Sigmoid colon (tissue), 7 donors: ENCODE data around the gene POU6F2. TPM values are rescaled to one million over a fixed set of nuclear protein-coding genes. Genes with fewer than 3 reads are reported as not detected.

ENCODE experiments used
- DNase-seq: peaks from one replicate; pipeline ENCODE4 v3.0.0-alpha.2; 2019
- H3K27ac ChIP-seq, 4 donors: fragments of 200-600 bp; sonication (generic); one replicate each; pipeline ENCODE4 v1.5.1; 2016 to 2019; ENCODE audit warnings: mild to moderate bottlenecking in 1 of 4
- H3K27me3 ChIP-seq, 3 donors: fragments of 200-600 bp; sonication (generic); one replicate each; pipeline ENCODE4 v1.5.1; 2019; ENCODE audit warnings: mild to moderate bottlenecking in 1 of 3
- H3K36me3 ChIP-seq, 4 donors: fragments of 200-600 bp; sonication (generic); one replicate each; pipeline ENCODE4 v1.5.1; 2016 to 2019
- H3K4me1 ChIP-seq, 4 donors: fragments of 200-600 bp; sonication (generic); one replicate each; pipeline ENCODE4 v1.5.1; 2017 to 2019
- H3K4me3 ChIP-seq, 4 donors: fragments of 200-600 bp; sonication (generic); one replicate each; pipeline ENCODE4 v1.5.1; 2017 to 2019; ENCODE audit warnings: mild to moderate bottlenecking in 2 of 4, moderate library complexity in 1 of 4
- H3K9me3 ChIP-seq, 4 donors: fragments of 200-600 bp in 3 of 4; sonication (generic) in 3 of 4; one replicate each; pipeline versions ENCODE4 v1.5.1 to v1.6.1; 2013 to 2019
- EP300 ChIP-seq, 4 donors: sonication (generic); formaldehyde crosslinking; IDR thresholded peaks; one replicate each; pipeline ENCODE4 v1.6.1; 2017; ENCODE audit warnings: antibody characterized with exemption in 4 of 4
- POLR2A ChIP-seq, 2 donors: fragments of 450-650 bp; IDR thresholded peaks; one replicate each; pipeline ENCODE4 v1.6.1; 2016; ENCODE audit warnings: antibody characterized with exemption in 2 of 2, mild to moderate bottlenecking in 2 of 2, moderate library complexity in 2 of 2
- POLR2AphosphoS5 ChIP-seq, 4 donors: sonication (generic); formaldehyde crosslinking; IDR thresholded peaks; one replicate each; pipeline ENCODE4 v1.6.1; 2017; ENCODE audit warnings: antibody characterized with exemption in 4 of 4
- WGBS, 2 donors: extraction: QIAGEN DNeasy Blood & Tissue Kit; methylation state at CpG; one replicate each; pipeline ENCODE4 v1.1.7; 2013; 5-methylcytosine and 5-hydroxymethylcytosine counted together
- intact Hi-C: fragments of 100-400 bp; cut with DNase I; formaldehyde crosslinking; loops from one replicate; pipeline ENCODE4 v1.15.1; 2023
- polyA plus RNA-seq, 3 donors: library from polyadenylated mRNA; stranded (reverse); fragments of 200-250 nt; gene quantifications; one replicate each; pipeline ENCODE4 v1.2.3, GENCODE V29; 2013
- total RNA-seq, 4 donors: library from RNA; depleted of rRNA; stranded (reverse); fragments of >200 nt; gene quantifications; one replicate each; pipeline ENCODE4 v1.1.0, GENCODE V29; 2016
- TF ChIP-seq, protein P1 (sequence below), 4 experiments: fragments of 450-650 bp in 3 of 4; fragments of 200-600 bp in 1 of 4; IDR thresholded peaks; one replicate each; pipeline ENCODE4 v1.5.1; 2016 to 2019; ENCODE audit warnings: antibody characterized with exemption in 4 of 4, mild to moderate bottlenecking in 3 of 4, moderate library complexity in 2 of 4
- donor health status: healthy with polysubstance abuse.
- donor health status: Bipolar disorder and iron deficiency.
- donor health status: healthy.

The POU6F2 gene
- total and polyA plus RNA-seq, 7 donors: 0.04 TPM; not detected in 6

DNA sequence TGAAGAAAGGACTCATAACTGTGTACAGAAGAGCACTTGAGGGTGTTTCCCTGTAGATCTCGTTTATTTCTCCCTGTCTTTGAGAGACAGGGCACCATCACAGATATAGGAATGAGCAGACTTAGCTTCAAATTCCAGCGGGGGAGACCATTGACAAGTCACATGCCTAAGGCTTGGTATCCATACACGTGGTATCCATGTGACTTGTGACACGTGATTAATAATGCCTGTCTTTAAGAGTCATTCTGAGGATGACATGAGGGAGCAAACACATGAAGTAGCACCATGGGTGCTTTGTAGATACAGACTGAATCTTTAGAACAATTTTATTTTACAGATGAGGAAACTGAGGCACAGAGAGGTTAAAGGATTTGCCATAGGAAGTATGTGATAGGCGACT is 292.3 kb downstream of the POU6F2 start:
- WGBS, 2 donors: 78 to 89% methylated on average over 5 of the region's 5 CpGs
- no peak overlapping the region for H3K27ac ChIP-seq
- no peaks in the 10 kb centered on the region for H3K36me3 ChIP-seq
- TF ChIP-seq EP300 (IDR thresholded peaks at IDR 0.05): no peak
- H3K27me3 ChIP-seq: no peaks in the 10 kb centered on the region
- H3K9me3 ChIP-seq: no peaks in the 10 kb centered on the region
- peaks cover 0 to 8% (median 0%) of the 10 kb centered on the region in 4 donors for H3K4me1 ChIP-seq
- DNase-seq: no peak
- no peak overlapping the region for H3K4me3 ChIP-seq
- intact Hi-C loops: no loop called here

DNA sequence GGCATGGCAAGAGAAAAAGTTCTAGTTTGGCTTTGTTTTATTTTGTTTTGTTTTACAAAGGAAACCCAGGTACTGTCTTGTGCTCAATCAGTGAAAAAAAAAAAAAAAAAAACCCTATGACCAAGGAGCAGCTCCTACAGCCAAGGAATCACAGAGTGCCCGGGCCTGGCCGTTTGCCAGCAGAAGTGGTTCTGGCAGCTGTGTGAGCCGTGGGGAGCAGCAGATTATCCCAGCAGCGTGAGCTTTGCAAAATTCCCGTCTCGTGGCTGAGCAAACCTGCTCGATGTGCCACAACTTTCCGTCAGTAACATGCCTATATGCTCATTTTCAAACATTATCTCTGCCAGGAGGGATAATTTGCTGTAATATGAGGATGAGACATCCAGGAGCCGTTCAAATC is 293.7 kb downstream of the POU6F2 start:
- whole genome bisulfite sequencing, 2 donors: 21 to 50% methylated on average over 9 of the region's 9 CpGs
- TF ChIP-seq POLR2A (IDR thresholded peaks at IDR 0.05) (no peak), EP300 (IDR thresholded peaks at IDR 0.05) (no peak), POLR2AphosphoS5 (IDR thresholded peaks at IDR 0.05) (no peak)
- TF ChIP-seq, protein P1, sequence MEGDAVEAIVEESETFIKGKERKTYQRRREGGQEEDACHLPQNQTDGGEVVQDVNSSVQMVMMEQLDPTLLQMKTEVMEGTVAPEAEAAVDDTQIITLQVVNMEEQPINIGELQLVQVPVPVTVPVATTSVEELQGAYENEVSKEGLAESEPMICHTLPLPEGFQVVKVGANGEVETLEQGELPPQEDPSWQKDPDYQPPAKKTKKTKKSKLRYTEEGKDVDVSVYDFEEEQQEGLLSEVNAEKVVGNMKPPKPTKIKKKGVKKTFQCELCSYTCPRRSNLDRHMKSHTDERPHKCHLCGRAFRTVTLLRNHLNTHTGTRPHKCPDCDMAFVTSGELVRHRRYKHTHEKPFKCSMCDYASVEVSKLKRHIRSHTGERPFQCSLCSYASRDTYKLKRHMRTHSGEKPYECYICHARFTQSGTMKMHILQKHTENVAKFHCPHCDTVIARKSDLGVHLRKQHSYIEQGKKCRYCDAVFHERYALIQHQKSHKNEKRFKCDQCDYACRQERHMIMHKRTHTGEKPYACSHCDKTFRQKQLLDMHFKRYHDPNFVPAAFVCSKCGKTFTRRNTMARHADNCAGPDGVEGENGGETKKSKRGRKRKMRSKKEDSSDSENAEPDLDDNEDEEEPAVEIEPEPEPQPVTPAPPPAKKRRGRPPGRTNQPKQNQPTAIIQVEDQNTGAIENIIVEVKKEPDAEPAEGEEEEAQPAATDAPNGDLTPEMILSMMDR (IDR thresholded peaks at IDR 0.05): no peak

DNA sequence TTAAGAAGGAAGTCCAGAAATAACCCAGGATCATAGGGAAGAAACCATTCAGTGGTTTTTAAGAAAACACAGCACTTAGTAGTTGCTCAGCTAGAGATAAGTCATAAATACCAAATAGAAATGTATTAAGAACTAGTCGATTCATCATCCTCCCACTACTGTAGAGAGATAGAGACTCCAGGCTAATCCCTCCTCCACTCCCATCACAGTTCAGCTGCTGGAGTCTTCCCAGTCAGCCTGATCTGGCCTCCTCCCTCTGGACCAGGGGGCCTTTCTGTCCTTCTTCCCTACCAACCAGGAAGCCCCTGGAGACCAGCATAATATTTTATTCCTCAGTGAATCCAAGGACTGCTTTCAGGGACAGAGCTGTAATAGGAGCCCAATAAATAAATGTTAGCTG is 294.4 kb downstream of the POU6F2 start:
- intact Hi-C loops: no loop called here
- no peaks in the 10 kb centered on the region for H3K27me3 ChIP-seq
- 81 to 92% methylated on average over 1 of the region's 1 CpG for WGBS, 2 donors

More for the DNA sequence above, 293.7 kb downstream of the POU6F2 start:
- DNase-seq: peak; percentile 82
- H3K27ac ChIP-seq: no peak overlapping the region
- no peak overlapping the region for H3K4me3 ChIP-seq
- peaks cover 0 to 8% (median 0%) of the 10 kb centered on the region in 4 donors for H3K4me1 ChIP-seq
- H3K9me3 ChIP-seq: no peaks in the 10 kb centered on the region
- intact Hi-C loops: no loop called here
- no peaks in the 10 kb centered on the region for H3K27me3 ChIP-seq
- no peaks in the 10 kb centered on the region for H3K36me3 ChIP-seq

DNA sequence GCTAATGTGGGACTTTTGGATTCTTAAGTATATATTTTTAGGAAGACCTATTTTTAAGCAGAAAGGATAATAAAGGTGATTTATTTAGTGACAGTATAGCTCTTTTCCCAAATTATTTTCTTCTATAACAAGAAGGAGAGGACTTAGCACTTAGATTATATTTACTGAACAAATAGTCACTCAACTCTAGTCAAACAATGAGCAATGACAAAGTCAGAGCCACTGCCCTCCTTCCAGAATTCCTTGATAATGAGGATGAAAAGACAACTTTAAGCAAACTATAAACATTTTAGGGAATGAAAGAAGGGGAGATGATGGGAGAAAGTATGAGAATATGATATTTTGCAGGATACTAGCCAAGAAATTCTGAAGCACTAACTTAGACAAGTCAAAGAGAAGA is 295.0 kb downstream of the POU6F2 start:
- Histone ChIP-seq H3K4me3 (no peak overlapping the region), H3K36me3 (no peaks in the 10 kb centered on the region), H3K9me3 (no peaks in the 10 kb centered on the region), H3K27ac (no peak overlapping the region), H3K4me1 (peaks cover 0 to 8% (median 0%) of the 10 kb centered on the region in 4 donors), H3K27me3 (no peaks in the 10 kb centered on the region)
- TF ChIP-seq, protein P1 (IDR thresholded peaks at IDR 0.05): no peak
- TF ChIP-seq EP300 (IDR thresholded peaks at IDR 0.05) (no peak), POLR2AphosphoS5 (IDR thresholded peaks at IDR 0.05) (no peak), POLR2A (IDR thresholded peaks at IDR 0.05) (no peak)
- intact Hi-C loops: no loop called here
- no peak for DNase-seq

More for the DNA sequence above, 294.4 kb downstream of the POU6F2 start:
- no peak overlapping the region for H3K27ac ChIP-seq
- H3K36me3 ChIP-seq: no peaks in the 10 kb centered on the region
- no peak overlapping the region for H3K4me3 ChIP-seq
- no peaks in the 10 kb centered on the region for H3K9me3 ChIP-seq
- no peak for TF ChIP-seq POLR2AphosphoS5 (IDR thresholded peaks at IDR 0.05)
- no peak for TF ChIP-seq POLR2A (IDR thresholded peaks at IDR 0.05)
- TF ChIP-seq EP300 (IDR thresholded peaks at IDR 0.05): no peak
- TF ChIP-seq, protein P1 (IDR thresholded peaks at IDR 0.05): no peak
- peaks cover 0 to 8% (median 0%) of the 10 kb centered on the region in 4 donors for H3K4me1 ChIP-seq
- DNase-seq: no peak

DNA sequence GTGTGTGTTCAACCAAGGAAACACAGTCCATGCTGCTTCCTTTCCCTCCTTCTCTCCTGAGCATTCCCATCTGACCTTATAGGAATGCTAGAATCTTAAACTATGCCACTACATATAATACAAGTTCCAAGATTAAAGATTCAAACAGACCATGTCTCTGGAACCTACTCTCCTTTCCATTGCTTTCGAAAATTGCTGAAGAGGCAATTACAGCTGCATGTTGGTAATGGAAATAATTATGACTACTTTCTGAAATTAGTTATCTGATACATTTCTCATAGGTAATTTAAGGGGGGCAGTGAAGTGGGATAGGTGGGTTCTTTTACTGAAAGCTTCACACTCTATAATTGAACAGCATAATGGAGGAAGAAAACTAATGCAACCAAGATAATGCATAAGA is 302.6 kb downstream of the POU6F2 start:
- H3K27me3 ChIP-seq: no peaks in the 10 kb centered on the region
- no peak overlapping the region for H3K27ac ChIP-seq
- H3K9me3 ChIP-seq: no peaks in the 10 kb centered on the region
- 41 to 47% methylated on average over 1 of the region's 1 CpG for WGBS, 2 donors
- intact Hi-C loops: no loop called here
- no peaks in the 10 kb centered on the region for H3K36me3 ChIP-seq
- no peak for DNase-seq
- H3K4me1 ChIP-seq: no peaks in the 10 kb centered on the region
- H3K4me3 ChIP-seq: no peak overlapping the region
- TF ChIP-seq EP300 (IDR thresholded peaks at IDR 0.05): no peak
- no peak for TF ChIP-seq POLR2AphosphoS5 (IDR thresholded peaks at IDR 0.05)
- TF ChIP-seq POLR2A (IDR thresholded peaks at IDR 0.05): no peak

DNA sequence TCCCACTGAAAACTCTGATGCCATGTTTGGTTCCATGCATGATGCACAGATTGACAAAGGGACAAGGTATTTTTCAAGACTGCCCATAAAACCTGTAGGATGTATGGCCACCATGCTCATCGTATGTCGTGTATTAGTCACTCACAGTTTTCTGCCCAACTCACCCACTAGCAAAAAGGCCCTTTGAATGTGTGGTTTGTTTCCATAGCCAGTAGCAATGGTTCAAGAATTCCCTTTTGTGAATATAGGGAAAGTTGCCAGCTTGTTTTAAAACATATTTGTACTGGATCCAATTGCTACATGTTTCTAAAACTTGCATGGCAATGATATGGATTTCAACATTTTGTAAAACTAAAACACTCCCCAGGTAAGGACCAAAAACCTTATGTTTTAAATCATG is 307.5 kb downstream of the POU6F2 start:
- WGBS, 2 donors: 69 to 95% methylated on average over 2 of the region's 2 CpGs
- Histone ChIP-seq H3K4me3 (no peak overlapping the region), H3K4me1 (no peaks in the 10 kb centered on the region), H3K9me3 (no peaks in the 10 kb centered on the region), H3K27ac (no peak overlapping the region), H3K36me3 (no peaks in the 10 kb centered on the region), H3K27me3 (no peaks in the 10 kb centered on the region)
- TF ChIP-seq, protein P1 (IDR thresholded peaks at IDR 0.05): no peak
- TF ChIP-seq POLR2AphosphoS5 (IDR thresholded peaks at IDR 0.05): no peak
- no peak for TF ChIP-seq EP300 (IDR thresholded peaks at IDR 0.05)
- TF ChIP-seq POLR2A (IDR thresholded peaks at IDR 0.05): no peak
- no peak for DNase-seq
- intact Hi-C loops: no loop called here
